GM19395 (cell line): ENCODE results near the gene NGRN.
A peak's percentile ranks its signal among the peaks of the same experiment; 100 is the strongest.
"Not testable (repeated sequence)": the region's sequence is repeated elsewhere in the genome, so short reads cannot be mapped to it uniquely, and the experiment has no call there.

ENCODE experiments used
- ATAC-seq: cut with Tn5 transposase; IDR thresholded peaks from one replicate; pipeline ENCODE4 v1.9.1; 2021; ENCODE audit warnings: mild to moderate bottlenecking, moderate library complexity; ENCODE audit not compliant: unreplicated experiment

The NGRN gene

DNA sequence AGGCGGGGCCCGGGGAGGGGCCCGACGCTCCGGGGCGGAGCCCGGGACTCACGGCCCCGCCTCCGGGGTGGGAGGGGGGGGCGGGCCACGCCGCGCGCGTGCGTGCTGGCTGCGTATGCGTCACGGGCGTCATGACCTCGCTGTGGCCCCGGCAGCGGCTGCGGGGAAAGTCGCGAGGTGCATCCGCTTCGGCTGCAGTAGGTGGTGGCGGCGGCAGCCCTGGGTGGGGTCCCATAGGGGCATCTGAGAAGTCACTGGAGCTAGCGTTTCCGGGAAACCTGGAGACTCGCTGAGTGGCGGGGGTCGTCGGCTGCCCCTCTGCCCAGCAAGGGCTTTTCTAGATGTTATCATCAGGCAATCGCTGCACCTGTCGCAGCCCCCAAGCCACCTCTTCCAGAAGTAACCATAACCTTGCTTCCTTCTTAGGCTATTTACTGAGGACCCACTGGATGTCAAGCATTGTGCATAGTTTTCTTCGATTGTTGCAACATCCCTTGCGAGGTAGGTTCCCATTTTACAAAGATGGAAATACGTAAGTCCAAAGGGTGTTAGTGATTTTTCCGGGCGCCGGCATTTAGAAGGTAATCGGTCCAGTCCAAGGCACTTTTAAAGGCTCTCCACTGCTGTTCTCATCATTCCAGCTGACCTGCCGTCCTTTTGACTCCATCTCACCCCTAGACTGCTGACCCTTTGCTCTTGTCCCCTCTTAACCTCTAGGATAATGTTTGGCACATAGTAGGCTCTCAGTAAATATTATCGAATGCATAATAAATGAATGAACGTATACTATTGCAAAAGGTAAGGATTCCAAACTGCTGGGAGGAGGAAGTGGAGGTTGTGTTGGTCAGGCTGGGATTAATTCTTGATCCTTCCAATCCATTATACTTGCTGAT is 31.1 kb upstream of the NGRN start, which contains the start of gene GDPGP1:
Gene GDPGP1 (plus strand): TSS at position 114 of the 893 bp plus-strand sequence. CDS start 6,700 bp downstream, outside the sequence.
- ATAC-seq = peak; percentile 57

DNA sequence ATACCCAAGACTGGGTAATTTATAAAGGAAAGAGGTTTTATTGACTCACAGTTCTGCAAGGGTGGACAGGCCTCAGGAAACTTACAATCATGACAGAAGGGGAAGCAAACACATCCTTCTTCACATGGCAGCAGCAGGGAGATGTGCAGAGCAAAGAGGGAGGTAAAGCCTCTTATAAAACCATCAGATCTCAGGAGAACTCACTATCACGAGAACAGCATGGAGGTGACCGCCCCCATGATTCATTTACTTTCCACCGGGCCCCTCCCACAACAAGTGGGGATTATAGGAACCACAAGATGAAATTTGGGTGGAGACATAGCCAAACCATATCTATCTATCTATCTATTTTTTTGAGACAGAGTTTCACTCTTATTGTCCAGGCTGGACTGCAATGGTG is 26.1 kb upstream of the NGRN start:
- ATAC-seq = no peak

DNA sequence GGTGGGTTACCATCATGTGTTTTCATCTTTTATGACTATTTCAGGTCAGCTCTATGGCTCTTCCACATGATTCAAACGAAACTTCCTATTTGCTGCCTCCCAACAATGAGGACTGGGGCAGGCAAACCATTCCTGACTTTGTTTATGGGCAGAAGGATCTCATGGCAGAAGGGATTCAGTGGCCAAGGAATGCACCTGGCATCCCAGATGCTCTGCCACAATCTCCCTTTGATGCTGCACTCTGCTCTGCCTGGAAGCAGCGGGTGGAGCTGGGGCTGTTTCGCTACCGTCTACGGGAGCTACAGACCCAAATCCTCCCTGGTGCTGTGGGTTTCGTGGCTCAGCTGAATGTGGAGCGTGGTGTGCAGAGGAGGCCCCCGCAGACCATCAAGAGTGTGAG is 24.6 kb upstream of the NGRN start:
- no peak for ATAC-seq

DNA sequence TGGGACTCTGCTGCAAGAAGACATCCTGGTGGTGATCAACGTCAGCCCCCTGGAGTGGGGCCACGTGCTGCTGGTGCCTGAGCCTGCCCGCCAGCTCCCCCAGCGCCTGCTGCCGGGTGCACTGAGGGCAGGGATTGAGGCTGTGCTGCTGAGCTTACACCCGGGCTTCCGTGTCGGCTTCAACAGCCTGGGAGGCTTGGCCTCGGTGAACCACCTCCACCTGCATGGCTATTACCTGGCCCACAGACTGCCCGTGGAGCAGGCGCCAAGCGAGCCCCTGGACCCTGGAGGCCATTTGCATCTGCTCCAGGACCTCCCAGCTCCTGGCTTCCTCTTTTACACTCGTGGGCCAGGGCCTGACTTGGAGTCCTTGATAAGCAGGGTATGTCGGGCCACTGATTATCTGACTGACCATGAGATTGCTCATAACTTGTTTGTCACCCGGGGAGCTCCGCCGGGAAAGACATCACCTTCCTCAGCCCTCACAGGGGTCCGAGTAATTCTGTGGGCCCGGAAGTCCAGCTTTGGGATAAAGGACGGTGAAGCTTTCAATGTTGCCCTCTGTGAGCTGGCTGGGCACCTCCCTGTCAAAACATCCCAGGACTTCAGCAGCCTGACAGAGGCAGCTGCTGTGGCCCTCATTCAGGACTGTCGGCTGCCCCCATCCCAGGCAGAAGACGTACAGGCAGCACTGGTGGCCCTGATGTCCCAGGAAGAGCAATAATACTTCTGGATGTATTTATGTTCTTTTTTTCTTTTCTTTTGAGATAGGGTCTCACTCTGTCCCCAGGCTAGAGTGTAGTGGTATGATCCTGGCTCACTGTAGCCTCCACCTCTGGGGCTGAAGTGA is 23.9 kb upstream of the NGRN start:
- no peak for ATAC-seq

DNA sequence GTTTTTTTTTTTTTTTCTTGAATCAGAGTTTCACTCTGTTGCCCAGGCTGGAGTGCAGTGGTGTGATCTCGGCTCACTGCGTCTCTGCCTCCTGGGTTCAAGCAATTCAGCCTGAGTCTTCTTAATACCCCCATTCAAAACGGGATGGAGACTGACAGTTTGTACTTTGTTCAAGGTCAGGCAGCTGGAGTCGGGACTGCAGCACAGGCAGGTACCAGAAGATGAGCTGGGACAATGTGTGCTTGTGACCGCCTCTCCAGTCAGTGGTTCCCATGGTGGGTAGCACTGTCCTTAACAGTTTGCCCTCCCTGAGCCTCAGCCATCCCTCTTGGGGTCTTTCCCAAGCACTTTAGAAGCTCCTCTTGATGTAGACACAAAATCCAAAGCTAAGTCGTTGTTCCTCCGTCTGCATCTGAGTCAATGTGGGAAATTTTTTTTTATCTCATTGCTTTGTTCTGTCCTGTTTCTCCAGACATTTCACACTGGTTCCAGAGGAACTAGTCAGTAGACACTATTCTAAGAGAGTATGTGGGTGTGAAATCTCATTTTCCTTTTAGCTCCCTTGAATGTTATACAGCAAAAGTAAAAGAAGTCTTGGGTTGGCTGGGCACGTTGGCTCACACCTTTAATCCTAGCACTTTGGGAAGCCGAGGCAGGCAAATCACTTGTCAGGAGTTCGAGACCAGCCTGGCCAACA is 21.4 kb upstream of the NGRN start:
- no peak for ATAC-seq

DNA sequence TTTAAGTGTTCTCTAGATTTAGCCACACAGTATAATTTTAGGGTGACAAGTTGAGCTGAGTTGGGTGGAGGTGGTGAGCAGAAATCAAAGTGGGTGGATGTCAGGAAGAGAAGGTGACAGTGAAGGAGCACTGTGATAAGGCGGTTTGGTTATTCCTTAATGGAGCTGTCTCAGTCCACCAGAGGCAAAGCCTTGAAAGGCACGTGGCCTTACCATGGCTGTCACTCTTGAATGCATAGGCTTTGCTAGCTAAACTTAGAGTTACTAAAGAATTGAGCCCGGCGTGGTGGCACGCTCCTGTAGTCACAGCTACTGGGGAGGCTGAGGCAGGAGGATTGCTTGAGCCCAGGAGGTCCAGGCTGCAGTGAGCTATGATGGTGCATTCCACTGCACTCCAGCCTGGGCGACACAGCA is 16.7 kb upstream of the NGRN start:
- ATAC-seq = no peak

DNA sequence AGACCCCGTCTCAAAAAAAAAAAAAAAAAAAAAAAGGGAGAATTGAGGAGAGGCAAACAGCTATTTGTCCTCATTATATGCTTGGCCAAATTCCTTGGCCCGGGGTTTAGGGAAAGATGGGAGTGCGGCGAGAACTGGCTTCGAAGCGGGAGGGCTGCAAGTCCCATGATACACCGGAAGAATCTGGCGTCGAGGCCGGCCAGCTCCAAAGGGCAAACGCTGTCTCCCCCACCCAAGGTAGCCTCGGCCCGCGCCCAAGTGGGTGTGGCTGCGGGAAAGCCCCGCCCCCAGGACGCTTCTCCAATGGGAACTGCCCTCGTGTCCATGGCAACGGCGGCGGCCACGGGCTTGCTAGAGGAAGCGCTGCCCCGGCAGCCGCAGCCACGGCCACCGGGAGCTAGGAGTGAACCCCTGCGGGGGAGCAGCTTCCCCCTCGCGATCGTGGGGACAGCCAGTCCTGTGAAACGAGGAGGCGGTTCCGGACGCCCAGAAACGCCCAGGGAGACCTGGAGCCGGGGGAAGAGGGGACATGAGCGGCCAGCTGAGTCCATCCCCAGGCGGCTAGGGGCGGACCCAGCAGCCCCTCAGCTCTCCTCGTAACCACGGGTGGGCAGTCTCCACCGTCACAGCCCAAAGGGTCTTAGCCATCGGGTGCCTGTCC is 16.1 kb upstream of the NGRN start, which contains the start of gene TTLL13:
Gene TTLL13 (plus strand): TSS at position 354 of the 661 bp plus-strand sequence. CDS start 1,075 bp downstream, outside the sequence.
- ATAC-seq = peak; percentile 52

DNA sequence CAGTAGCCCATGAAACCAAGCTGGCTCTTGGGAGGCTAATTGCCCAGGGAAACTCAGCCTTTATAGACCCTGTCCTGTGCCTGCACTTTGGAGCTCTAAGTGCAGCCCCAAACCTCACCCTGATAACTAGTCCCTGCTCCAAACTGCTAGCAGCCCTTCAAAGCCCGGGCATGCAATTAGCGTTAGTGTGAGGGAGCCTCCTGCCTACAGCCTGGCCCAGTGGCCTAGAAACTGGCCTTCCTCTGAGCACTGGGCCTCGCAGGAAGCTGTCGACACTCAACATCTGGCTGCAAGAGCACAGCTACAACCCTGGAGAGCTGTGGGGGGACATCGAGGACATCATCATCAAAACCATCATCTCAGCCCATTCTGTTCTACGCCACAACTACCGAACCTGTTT is 7.7 kb upstream of the NGRN start:
- no peak for ATAC-seq

DNA sequence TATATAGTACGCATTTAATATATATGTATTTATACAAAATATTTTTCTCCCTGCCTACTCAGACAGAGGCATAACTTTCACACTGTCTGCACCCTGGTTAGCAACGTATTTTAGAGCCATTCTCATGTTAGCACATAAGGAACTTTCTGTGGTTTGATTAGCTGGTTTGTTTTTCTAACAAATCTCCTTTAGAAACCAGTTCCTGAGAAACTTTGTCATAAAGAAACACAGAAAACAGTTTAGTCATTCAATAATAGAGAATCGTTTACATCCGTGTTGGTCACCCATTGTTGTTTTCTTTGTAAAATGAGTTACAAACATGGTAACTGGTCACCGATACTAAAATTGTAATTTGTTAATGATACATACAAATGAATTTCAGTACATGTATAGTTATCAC is 5.9 kb upstream of the NGRN start:
- peak; percentile 87 for ATAC-seq

DNA sequence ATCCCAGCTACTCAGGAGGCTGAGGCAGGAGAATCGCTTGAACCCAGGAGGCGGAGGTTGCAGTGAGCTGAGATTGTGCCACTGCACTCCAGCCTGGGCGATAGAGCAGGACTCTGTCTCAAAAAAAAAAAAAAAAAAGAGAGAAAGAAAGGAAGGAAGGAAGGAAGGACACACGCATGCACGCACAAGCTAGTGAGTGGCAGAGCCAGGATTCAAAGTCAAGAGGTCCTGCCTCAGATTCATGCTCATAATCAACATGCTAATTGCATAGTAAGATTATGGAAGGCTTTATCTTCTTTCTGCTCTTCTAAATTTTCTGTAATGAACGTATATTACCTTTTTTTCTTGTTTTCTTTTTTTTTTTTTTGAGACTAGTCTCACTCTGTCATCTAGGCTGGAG is 4.7 kb upstream of the NGRN start:
- ATAC-seq = not testable (repeated sequence)

DNA sequence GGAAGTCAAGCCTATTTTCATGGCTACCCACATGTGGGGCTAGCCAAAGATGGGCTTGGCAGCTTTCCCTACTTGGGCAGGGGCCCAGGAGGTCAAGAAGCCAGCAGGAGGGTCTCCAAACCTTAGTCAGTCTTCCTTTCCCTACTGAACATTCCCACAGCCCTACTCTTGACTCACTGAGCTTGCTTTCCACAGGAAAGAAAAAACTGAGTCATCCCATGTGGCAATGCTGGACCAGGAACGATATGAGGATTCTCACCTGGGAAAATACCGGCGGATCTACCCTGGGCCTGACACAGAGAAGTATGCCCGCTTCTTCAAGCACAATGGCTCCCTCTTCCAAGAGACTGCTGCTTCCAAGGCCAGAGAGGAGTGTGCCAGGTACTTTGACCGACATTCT is 3.7 kb upstream of the NGRN start:
- ATAC-seq = no peak

DNA sequence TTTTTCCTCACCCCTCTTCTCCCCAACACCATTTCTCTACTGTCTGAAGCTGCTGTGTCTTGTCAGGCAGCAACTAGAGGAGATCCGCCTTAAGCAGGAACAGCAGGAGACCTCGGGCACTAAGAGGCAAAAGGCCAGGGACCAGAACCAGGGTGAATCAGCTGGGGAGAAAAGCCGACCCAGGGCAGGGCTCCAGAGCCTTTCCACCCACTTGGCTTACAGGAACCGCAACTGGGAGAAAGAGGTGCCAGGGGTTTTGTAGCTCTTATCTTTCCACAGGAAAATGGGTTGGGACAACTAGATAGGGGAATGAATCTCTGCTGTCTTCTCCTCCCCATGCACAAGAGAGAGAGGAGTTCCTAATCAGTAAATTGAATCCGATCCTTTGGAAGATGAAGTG is 3.0 kb upstream of the NGRN start:
- no peak for ATAC-seq

DNA sequence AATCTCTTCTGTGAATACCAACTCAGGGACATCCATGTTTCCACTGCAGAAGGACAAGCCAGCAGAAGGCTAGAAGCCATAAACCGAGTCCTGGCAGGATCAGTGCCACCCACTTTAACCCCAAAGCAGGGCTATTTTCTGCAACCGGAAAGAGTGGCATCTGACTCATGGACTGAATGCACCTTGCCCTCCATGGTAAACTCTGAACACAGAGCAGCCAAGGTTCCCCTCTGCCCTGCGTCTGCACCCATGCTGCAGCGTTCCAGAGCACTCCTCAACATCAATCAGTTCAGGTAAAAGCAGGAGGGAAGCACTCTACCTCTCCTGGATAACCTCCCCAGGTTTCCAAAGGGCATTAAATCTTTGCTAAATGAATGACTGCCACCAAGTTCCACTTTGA is 801 bp upstream of the NGRN start:
- no peak for ATAC-seq

DNA sequence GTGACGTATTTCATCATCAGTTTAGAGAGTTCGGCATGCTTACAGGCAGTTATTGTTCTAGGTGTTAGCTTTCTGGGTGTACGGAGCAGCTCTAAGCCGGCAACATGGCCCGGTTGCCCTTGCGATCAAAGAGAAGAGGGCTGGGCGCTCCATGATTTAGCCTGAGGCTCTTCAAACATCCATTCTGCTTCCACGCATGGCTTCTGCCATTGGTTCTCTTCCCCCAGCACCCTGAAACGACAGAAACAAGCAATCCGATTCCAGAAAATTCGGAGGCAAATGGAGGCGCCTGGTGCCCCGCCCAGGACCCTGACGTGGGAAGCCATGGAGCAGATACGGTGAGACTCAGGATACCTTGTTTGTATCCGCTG is 574 bp downstream of the NGRN start:
- ATAC-seq = peak; percentile 10

DNA sequence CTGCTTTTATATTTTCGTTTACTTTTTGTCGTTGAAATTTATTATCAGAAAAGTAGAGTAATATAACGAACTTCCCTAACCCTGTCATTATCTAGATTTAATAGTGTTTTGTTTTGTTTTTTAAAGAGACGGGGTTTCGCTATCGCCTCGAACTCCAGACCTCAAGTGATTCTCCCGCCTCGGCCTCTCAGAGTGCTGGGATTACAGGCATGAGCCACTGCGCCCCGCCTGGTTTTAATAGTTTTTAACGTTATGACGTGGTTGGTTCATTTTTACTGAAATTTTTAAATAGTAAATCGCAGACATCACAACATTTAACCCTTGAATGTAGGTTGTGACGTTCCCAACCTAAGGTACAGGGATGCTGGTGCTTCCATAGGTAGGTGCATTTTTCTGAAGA is 1.0 kb downstream of the NGRN start:
- no peak for ATAC-seq

DNA sequence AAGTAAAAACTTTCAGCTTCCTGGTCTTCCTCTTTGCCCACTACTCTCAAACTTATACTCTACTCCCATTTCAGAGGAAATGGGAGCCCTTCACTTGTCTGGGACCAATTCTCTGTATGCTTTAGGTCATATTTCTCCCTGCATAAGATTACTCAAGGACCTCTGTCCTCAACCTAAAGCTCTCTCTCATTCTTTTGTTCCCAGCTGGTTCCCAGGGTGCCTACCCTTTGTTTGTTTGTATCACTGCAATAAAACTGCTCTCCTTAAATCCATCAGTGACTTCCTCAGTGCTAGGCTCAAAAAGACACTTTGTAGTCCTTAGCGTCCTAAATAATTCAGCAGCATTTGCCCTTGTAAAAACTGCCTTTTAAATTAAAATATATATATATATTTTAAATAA is 2.9 kb downstream of the NGRN start:
- no peak for ATAC-seq

DNA sequence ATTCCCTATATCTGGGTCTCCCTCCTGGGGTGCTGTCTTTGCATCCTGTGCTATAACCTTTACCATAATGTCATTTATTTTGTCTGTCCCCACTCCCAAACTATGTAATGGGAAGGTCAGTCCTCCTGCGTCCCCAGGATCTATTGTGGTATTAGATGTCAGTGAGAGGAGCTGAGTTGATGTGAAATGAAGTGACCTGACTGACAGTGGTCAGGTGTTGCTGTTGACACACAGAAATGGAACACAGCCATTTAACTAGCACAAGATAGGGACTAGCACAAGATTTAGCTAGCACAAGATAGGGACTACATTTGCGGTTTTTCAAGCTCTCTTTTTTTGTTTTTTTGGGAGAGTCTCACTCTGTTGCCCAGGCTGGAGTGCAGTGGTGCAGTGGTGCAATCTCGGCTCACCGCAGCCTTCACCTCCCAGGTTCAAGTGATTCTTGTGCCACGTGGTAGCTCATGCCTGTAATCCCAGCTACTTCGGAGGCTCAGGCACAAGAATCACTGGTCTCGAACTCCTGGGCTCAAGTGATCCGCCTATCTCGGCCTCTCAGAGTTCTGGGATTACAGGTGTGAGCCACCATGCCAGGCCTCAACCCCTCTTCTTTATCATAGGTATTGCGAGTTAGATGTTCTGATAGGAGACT is 5.2 kb downstream of the NGRN start:
- ATAC-seq = no peak

DNA sequence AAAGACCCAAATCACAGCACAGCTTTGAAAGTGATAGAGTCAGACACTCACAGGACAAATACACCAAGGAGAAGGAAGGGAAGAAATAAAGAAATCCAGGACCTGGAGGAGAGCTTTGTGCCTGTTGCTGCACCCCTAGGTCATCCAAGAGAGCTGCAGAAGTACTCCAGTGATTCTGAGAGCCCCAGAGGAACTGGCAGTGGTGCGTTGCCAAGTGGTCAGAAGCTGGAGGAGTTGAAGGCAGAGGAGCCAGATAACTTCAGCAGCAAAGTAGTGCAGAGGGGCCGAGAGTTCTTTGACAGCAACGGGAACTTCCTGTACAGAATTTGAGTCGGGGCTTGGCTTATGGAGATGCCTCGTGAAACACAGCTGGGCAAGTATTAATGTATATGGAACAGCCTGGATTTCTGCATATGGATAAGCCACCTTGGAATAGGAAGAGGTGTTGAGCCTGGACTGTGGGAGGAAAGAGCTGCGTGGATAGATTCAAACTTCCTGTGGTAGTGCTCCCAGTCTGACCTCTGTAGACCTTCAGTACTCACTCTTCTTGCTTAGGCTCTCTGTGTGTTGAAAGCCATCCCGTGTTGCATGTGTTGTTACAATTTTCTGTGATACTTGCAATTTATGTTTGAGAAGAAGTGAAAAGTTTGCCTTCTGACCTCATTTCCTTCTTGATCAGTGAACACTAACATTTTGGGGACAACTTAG is 6.1 kb downstream of the NGRN start:
- no peak for ATAC-seq

DNA sequence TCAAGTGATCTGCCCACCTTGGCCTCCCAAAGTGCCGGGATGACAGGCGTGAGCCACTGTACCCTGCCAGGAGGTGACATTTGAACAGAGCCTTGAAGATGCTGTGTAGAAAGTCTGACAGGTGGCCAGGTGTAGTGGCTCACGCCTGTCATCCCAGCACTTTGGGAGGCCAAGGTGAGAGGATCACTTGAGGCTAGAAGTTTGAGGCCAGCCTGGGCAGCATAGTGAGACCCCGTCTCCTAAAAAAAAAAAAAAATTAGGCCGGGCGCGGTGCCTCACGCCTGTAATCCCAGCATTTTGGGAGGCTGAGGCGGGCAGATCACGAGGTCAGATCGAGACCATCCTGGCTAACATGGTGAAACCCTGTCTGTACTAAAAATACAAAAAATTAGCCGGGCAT is 13.0 kb downstream of the NGRN start:
- not testable (repeated sequence) for ATAC-seq

DNA sequence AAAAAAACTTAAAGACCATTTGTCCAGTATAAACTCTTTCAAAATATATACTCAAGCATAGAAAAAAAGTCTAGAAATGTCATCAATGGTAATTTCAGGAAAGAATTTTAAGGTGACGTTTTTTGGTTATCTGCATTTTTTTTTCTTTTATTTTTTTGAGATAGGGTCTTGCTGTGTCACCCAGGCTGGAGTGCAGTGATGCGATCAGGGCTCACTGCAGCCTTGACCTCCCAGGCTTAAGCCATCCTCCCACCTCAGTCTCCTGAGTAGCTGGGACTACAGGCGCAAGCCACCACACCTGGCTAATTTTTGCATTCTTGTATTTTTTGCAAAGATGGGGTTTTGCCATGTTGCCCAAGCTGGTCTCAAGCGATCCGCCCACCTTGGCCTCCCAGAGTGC is 15.3 kb downstream of the NGRN start:
- not testable (repeated sequence) for ATAC-seq
